Ascending aorta (tissue), 2 donors: ENCODE results near the gene GRM1. TPM values are rescaled to one million over a fixed set of nuclear protein-coding genes. Genes with fewer than 3 reads are reported as not detected.

ENCODE experiments used
- DNase-seq, 2 donors: peaks; one replicate each; pipeline ENCODE4 v3.0.0-alpha.2; 2019; ENCODE audit warnings: low spot score in 2 of 2
- H3K27ac ChIP-seq, 2 donors: fragments of 200-600 bp; sonication (generic); one replicate each; pipeline ENCODE4 v1.5.1; 2016 to 2017; ENCODE audit warnings: mild to moderate bottlenecking in 1 of 2
- H3K27me3 ChIP-seq: fragments of 200-600 bp; sonication (generic); one replicate; pipeline ENCODE4 v1.5.1; 2017
- H3K36me3 ChIP-seq, 2 donors: fragments of 200-600 bp; sonication (generic); one replicate each; pipeline ENCODE4 v1.5.1; 2016
- H3K4me1 ChIP-seq, 2 donors: fragments of 200-600 bp; sonication (generic); one replicate each; pipeline ENCODE4 v1.5.1; 2016 to 2017; ENCODE audit warnings: mild to moderate bottlenecking in 1 of 2
- H3K4me3 ChIP-seq, 2 donors: fragments of 200-600 bp; sonication (generic); one replicate each; pipeline ENCODE4 v1.5.1; 2016 to 2017; ENCODE audit warnings: mild to moderate bottlenecking in 1 of 2
- H3K9me3 ChIP-seq, 2 donors: fragments of 200-600 bp; sonication (generic); one replicate each; pipeline ENCODE4 v1.5.1; 2016
- intact Hi-C: fragments of 100-400 bp; cut with DNase I; formaldehyde crosslinking; loops from one replicate; pipeline ENCODE4 v1.15.1; 2023
- total RNA-seq: library from RNA; depleted of rRNA; stranded (reverse); fragments of >200 nt; gene quantifications from one replicate; pipeline ENCODE4 v1.1.0, GENCODE V29; 2016
- TF ChIP-seq, protein P1 (sequence below), 3 experiments: fragments of 200-600 bp in 2 of 3; fragments of 450-650 bp in 1 of 3; sonication (generic) in 2 of 3; IDR thresholded peaks; one replicate each; pipeline ENCODE4 v1.5.1; 2016 to 2019; ENCODE audit warnings: antibody characterized with exemption in 3 of 3, mild to moderate bottlenecking in 1 of 3, moderate library complexity in 1 of 3

The GRM1 gene
- total RNA-seq, 1 donor from 2014 or later: not detected

DNA sequence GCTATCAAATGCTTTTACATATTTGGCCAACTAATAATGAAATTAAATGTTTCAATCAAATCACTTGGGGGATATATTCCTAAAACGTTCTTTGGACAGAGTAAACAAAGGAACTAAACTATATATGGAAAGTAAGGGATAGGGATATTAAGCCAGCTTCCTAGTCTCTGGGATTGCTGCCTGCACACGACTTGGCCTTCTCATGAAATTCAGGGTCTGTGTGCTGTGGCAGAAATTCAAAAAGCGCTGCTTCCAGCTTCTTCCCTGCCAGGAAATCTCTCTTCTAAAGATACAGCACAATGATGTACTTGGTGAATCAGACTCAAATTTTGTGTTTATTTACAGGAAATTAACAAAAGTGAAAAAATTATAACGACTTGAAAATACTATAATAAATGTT is 308.5 kb downstream of the GRM1 start:
- H3K36me3 ChIP-seq: no peaks in the 10 kb centered on the region
- H3K27me3 ChIP-seq: no peaks in the 10 kb centered on the region
- no peaks in the 10 kb centered on the region for H3K4me1 ChIP-seq
- intact Hi-C loops: no loop called here
- no peak for DNase-seq
- TF ChIP-seq, protein P1, sequence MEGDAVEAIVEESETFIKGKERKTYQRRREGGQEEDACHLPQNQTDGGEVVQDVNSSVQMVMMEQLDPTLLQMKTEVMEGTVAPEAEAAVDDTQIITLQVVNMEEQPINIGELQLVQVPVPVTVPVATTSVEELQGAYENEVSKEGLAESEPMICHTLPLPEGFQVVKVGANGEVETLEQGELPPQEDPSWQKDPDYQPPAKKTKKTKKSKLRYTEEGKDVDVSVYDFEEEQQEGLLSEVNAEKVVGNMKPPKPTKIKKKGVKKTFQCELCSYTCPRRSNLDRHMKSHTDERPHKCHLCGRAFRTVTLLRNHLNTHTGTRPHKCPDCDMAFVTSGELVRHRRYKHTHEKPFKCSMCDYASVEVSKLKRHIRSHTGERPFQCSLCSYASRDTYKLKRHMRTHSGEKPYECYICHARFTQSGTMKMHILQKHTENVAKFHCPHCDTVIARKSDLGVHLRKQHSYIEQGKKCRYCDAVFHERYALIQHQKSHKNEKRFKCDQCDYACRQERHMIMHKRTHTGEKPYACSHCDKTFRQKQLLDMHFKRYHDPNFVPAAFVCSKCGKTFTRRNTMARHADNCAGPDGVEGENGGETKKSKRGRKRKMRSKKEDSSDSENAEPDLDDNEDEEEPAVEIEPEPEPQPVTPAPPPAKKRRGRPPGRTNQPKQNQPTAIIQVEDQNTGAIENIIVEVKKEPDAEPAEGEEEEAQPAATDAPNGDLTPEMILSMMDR (IDR thresholded peaks at IDR 0.05): no peak
- H3K27ac ChIP-seq: no peak overlapping the region
- no peak overlapping the region for H3K4me3 ChIP-seq
- H3K9me3 ChIP-seq: no peaks in the 10 kb centered on the region

DNA sequence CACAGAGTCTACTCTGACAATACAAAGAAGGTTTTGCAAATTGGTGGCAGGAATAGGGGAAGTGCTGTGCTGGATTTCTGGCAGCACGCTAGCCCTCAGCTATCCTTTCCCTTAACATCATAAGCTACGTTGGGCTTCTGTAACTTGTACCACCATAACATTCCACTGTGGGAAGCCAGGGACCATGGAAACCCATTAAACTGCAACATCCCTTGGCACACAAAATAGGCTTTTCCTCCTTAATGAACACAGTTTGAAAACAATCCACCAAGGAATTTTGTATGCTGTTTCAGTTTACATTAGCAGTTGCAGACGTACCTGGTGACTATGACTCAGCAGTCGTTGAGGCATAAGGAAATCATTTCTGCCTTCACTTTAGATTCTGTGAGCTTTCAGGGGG is 310.9 kb downstream of the GRM1 start:
- Histone ChIP-seq H3K4me1 (no peaks in the 10 kb centered on the region), H3K36me3 (no peaks in the 10 kb centered on the region), H3K4me3 (no peak overlapping the region), H3K27me3 (no peaks in the 10 kb centered on the region), H3K27ac (no peak overlapping the region), H3K9me3 (no peaks in the 10 kb centered on the region)
- intact Hi-C loops: no loop called here
- DNase-seq: no peak
- TF ChIP-seq, protein P1 (IDR thresholded peaks at IDR 0.05): no peak

DNA sequence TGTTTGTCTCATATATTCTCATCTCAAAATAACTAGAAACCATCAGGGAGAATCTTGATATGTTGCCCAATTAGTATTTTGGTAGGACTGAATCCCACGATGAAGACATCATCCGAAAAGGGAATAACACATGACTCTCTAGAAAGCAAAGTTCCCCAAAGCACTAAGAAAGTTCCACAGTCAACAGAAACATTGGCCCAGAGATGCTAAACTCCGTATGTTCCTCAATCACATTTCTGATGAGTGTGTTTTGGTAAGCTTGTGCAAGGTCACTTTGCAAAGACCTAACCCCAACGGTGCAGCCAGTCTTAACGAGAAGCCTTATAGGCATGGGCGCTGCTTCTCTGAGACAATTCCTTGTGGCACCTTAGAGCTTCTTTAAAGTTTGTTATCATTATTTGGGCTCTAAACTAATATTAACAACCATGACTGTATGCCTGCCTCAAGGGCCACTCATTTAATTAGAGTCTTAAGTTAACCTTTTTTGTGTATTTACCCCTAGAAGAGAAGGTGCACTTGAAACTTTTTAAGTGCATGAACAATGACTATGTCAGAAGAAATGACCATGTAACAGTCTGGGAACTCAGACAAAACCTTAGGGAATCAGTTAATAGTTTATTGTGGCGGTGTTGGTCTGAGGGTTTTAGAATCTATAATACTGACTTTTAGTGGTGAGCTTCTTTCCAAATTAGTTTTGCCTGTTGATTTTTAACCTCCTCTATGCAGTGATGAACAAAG is 312.8 kb downstream of the GRM1 start:
- H3K27me3 ChIP-seq: no peaks in the 10 kb centered on the region
- no peaks in the 10 kb centered on the region for H3K36me3 ChIP-seq
- H3K9me3 ChIP-seq: no peaks in the 10 kb centered on the region
- TF ChIP-seq, protein P1 (IDR thresholded peaks at IDR 0.05): no peak
- intact Hi-C loops: no loop called here
- no peak for DNase-seq
- no peak overlapping the region for H3K27ac ChIP-seq
- H3K4me1 ChIP-seq: no peaks in the 10 kb centered on the region
- H3K4me3 ChIP-seq: no peak overlapping the region

DNA sequence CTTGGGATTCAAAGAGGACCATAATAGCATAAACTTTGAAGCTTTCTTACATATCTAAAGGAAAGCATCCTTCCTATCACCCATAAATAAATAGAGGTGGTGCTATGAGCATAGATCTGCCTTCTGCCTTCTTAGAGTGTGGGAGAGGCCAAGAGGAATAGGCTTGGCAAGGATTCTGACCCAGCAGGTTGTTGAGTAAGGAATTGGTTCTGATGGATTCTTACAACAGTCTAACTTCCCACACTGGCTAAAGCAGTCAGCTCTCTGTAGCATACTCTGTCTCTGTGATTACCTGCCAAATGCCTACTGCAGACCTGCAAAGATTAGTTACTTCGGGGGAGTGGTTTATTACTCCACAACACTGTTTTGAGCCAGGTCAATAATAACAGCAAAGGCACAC is 316.7 kb downstream of the GRM1 start:
- H3K27me3 ChIP-seq: no peaks in the 10 kb centered on the region
- no peaks in the 10 kb centered on the region for H3K9me3 ChIP-seq
- H3K4me3 ChIP-seq: no peak overlapping the region
- H3K27ac ChIP-seq: no peak overlapping the region
- no peaks in the 10 kb centered on the region for H3K4me1 ChIP-seq
- DNase-seq: no peak
- H3K36me3 ChIP-seq: no peaks in the 10 kb centered on the region
- TF ChIP-seq, protein P1 (IDR thresholded peaks at IDR 0.05): no peak
- intact Hi-C loops: no loop called here

DNA sequence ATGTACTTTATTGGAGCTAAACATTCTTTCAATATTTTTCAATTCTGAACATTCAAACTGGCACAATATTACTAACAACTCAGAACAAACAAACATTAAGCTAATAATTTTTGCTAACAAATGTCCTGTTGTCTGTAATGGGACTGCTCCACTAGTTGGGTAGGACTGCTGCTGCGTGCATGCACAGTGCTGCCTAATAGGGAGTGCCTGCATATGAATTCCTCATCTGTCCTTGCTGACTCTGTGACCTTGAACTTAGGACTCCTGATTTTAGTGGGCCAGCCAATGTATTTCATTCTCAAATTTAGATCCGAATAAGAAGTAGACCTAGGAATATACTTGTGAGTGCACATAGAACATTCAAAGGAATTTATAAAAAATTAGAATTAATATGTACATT is 318.2 kb downstream of the GRM1 start:
- Histone ChIP-seq H3K4me3 (no peak overlapping the region), H3K9me3 (no peaks in the 10 kb centered on the region), H3K27me3 (no peaks in the 10 kb centered on the region), H3K4me1 (no peaks in the 10 kb centered on the region), H3K27ac (no peak overlapping the region), H3K36me3 (no peaks in the 10 kb centered on the region)
- TF ChIP-seq, protein P1 (IDR thresholded peaks at IDR 0.05): no peak
- intact Hi-C loops: no loop called here
- no peak for DNase-seq

DNA sequence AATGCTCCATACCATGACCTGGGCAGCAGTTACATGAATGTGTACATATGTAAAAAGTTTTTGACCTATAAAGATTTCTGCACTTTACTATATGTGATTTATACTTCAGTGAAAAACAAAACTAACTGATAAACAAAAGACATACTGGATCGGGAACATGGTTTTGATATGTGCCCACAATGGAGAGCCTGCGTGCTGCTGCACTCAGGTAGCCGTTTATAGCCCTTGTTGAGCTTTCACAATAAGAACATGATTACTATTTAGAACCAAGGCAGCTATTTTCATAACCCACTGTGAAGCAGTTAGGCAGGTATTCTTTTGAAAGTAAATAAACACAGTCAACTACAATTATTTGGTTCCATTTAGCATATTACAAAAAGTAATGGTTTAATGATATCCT is 318.8 kb downstream of the GRM1 start:
- Histone ChIP-seq H3K9me3 (no peaks in the 10 kb centered on the region), H3K27me3 (no peaks in the 10 kb centered on the region), H3K4me1 (no peaks in the 10 kb centered on the region), H3K27ac (no peak overlapping the region), H3K36me3 (no peaks in the 10 kb centered on the region), H3K4me3 (no peak overlapping the region)
- no peak for DNase-seq
- intact Hi-C loops: no loop called here
- TF ChIP-seq, protein P1 (IDR thresholded peaks at IDR 0.05): no peak
